AG04449 (cell line): ENCODE results near the gene EXOC4.

Experiments used
- CTCF ChIA-PET: fragments of 350-600 bp; formaldehyde crosslinking; extraction: SDS; loops from one replicate; lab custom pipeline; 2021; ENCODE audit warnings: antibody characterized with exemption; lab: Yijun Ruan, JAX
- POLR2A ChIA-PET: fragments of 400-600, 350-600 bp; formaldehyde crosslinking; extraction: SDS; loops from one replicate; lab custom pipeline; 2020; ENCODE audit warnings: antibody characterized with exemption, inconsistent platforms; lab: Yijun Ruan, JAX
- DNase-seq: peaks from one replicate; pipeline ENCODE4 v3.0.0-alpha.2; 2010; ENCODE audit warnings: low read depth, low spot score
- H3K4me3 ChIP-seq: 2 replicates; pipeline ENCODE4 v1.5.1; 2011; ENCODE audit warnings: low read depth, mild to moderate bottlenecking, control low read depth, low read length
- TF ChIP-seq, protein P1 (sequence below): IDR thresholded peaks from one replicate; pipeline ENCODE4 v1.5.1; 2011; ENCODE audit warnings: mild to moderate bottlenecking, moderate library complexity, low read length, control low read depth, inconsistent platforms; ENCODE audit not compliant: insufficient read depth; ENCODE audit errors: missing control alignments

The EXOC4 gene

DNA sequence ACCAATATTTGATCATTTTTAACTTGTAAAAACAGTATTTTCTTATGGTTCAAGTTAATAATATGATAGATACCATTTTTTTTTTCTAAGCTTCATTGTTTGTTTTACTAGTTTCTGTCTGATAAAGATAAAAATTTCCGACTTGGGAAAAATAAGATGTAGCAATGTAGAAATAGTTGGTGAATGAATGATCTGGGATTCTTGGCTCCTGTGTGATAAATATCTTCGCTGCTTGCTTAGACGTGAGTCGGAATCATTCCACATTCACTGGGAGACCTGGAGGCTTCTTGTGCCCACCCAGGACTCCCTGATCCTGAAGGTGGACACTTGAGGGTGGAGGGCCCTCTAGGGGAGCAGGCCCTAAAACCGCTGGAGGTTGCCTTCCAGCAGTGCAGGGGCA, 47.9 kb downstream of the EXOC4 start:
- TF ChIP-seq, protein P1, sequence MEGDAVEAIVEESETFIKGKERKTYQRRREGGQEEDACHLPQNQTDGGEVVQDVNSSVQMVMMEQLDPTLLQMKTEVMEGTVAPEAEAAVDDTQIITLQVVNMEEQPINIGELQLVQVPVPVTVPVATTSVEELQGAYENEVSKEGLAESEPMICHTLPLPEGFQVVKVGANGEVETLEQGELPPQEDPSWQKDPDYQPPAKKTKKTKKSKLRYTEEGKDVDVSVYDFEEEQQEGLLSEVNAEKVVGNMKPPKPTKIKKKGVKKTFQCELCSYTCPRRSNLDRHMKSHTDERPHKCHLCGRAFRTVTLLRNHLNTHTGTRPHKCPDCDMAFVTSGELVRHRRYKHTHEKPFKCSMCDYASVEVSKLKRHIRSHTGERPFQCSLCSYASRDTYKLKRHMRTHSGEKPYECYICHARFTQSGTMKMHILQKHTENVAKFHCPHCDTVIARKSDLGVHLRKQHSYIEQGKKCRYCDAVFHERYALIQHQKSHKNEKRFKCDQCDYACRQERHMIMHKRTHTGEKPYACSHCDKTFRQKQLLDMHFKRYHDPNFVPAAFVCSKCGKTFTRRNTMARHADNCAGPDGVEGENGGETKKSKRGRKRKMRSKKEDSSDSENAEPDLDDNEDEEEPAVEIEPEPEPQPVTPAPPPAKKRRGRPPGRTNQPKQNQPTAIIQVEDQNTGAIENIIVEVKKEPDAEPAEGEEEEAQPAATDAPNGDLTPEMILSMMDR, result no peak
- no peak overlapping the region for H3K4me3 ChIP-seq
- POLR2A ChIA-PET, result no interaction called here
- DNase-seq, result no peak
- CTCF ChIA-PET, result no interaction called here

DNA sequence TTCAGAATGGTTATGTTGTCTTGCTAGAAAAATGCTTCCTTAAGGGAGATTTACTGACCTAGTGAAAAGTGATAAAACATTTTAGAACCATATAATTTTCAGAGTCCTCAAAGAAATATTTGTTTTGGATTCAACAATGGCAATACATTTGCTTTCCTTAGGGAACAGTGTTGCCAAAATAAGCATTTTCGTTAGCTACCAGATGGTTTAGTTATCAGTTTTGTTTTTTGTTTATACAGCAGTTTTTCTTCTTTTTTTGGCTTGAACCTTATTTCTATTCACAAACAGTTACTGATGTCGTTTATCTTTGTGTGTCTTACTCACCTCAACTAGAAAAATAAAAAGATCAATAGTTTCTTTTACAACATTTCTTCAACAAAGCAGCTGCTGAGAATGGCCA, 48.6 kb downstream of the EXOC4 start:
- POLR2A ChIA-PET, result no interaction called here
- no peak for DNase-seq
- TF ChIP-seq, protein P1, result no peak
- H3K4me3 ChIP-seq, result no peak overlapping the region
- CTCF ChIA-PET, result no interaction called here

DNA sequence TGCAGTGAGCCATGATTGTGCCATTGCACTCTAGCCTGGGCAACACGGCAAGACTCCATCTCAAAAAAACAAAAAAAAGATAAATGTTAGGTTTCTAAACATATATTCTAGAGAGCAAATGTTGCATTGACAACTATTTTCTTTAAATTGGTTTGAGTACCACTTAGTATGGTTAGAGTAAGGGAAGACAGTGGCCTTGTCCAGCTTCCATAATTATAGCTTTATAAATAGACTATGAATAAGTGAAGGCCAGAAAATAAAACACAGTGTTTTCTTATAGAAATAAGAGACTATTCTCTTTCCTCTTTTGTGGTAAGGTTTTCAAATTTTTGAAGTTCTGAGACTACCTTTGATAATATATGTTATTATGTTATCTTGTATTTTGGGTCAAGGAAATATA, 50.5 kb downstream of the EXOC4 start:
- ChIA-PET POLR2A (no interaction called here), CTCF (interaction anchor here (1.5 kb wide), 1 partner anchor 11 kb away, joined by 3 read pairs; no protein-coding TSS in a partner anchor)
- no peak overlapping the region for H3K4me3 ChIP-seq
- no peak for DNase-seq
- TF ChIP-seq, protein P1, result no peak

DNA sequence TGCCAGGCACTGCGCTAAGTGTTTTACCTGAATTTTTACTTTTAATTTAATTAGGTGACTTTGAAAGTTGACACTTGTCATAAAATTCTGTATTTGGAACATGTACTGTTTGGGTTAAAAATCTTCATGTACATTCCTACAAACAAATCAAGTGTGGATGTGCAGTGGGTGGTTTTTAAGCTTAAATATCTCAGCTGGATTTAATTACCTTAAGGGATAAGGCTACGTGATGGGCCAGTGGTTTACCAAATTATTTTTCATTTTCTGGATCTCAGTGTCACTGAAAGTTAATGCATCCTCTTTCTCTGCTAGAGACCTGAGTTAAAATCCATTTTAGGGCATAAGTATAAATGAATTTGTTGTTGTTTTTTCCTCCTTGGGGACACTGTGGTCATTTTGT, 51.1 kb downstream of the EXOC4 start:
- TF ChIP-seq, protein P1, result no peak
- H3K4me3 ChIP-seq, result no peak overlapping the region
- no peak for DNase-seq
- ChIA-PET CTCF (interaction anchor here (1.5 kb wide), 1 partner anchor 10 kb away, joined by 3 read pairs; no protein-coding TSS in a partner anchor), POLR2A (no interaction called here)

DNA sequence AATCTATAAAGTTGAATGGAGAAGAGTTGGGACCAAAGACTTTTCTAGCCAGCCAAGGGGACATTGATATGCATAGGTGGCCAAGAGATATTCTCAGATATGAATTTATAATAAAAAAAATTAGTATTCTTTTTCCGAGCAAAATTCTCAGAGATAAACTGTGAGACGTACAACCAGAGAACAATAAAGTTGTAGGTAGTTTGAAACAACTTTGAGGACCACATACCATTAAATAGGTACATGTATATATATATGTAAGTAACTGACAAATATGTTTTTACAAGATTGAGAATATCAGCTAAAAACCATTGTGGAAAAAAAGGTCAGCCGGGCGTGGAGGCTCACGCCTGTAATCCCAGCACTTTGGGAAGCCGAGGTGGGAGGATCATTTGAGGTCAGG, 56.5 kb downstream of the EXOC4 start:
- TF ChIP-seq, protein P1, result no peak
- ChIA-PET CTCF (no interaction called here), POLR2A (no interaction called here)
- no peak for DNase-seq
- no peak overlapping the region for H3K4me3 ChIP-seq

DNA sequence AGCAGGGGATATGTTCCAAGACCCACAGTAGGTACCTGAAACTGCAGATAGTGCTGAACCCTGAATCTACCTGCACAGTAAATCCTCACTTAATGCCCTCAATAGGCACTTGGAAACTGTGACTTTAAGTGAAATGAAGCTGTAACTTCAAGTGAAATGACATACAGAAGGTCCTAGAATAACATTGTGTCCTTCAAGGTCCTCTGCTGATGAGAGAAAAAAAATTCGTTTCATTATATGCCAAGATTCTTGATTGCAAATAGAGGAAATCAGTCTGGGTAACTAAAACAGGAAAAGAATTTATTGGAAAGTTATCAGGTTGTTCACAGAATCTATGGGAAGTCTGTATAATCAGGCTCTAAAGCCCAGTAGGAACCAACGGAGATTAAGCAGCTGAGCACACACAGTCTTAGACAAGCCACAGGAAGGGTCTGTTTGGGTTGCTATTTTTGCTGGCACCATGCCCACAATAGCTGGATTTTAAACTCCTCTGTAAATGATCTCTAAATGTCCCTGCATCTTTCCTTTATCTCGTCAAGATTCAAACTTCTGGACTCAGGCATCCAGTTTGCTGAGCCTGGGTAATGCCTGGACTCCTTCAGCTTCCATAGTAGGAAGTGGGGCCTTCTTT, 57.5 kb downstream of the EXOC4 start:
- ChIA-PET POLR2A (no interaction called here), CTCF (no interaction called here)
- DNase-seq, result no peak
- no peak overlapping the region for H3K4me3 ChIP-seq
- TF ChIP-seq, protein P1, result no peak
